Kidney (tissue), 14 donors: ENCODE data around the gene C5orf46. TPM values are rescaled to one million over a fixed set of nuclear protein-coding genes. Genes with fewer than 3 reads are reported as not detected.

Experiments
- DNase-seq, 5 donors: peaks; one replicate each; pipeline ENCODE4 v3.0.0-alpha.2; 2013 to 2020
- FAIRE-seq: peaks from 2 replicates; lab custom pipeline; 2012; peaks lifted over from hg19 to GRCh38; lab: Jason Lieb, UNC
- H3K27ac ChIP-seq, 2 donors: one replicate each; pipeline ENCODE4 v1.7.0; 2013; ENCODE audit warnings: low read depth in 2 of 2, low read length in 2 of 2, inconsistent platforms in 1 of 2
- H3K27me3 ChIP-seq: one replicate; pipeline ENCODE4 v1.7.1; 2013; ENCODE audit warnings: low read length, inconsistent platforms; ENCODE audit not compliant: control insufficient read depth, insufficient read depth
- H3K36me3 ChIP-seq, 3 donors: one replicate each; pipeline versions ENCODE4 v1.7.0 to v1.7.1; 2013; ENCODE audit warnings: low read length in 3 of 3, control low read depth in 1 of 3, inconsistent platforms in 1 of 3; ENCODE audit not compliant: insufficient read depth in 3 of 3, control insufficient read depth in 2 of 3
- H3K4me1 ChIP-seq, 3 donors: one replicate each; pipeline versions ENCODE4 v1.7.0 to v1.7.1; 2013; ENCODE audit warnings: low read length in 3 of 3, inconsistent platforms in 1 of 3, low read depth in 1 of 3; ENCODE audit not compliant: control insufficient read depth in 2 of 3, insufficient read depth in 2 of 3
- H3K4me3 ChIP-seq, 3 donors: one replicate each; pipeline versions ENCODE4 v1.7.0 to v1.8.1; 2013; ENCODE audit warnings: low read length in 3 of 3, control low read depth in 1 of 3, inconsistent platforms in 1 of 3
- H3K9ac ChIP-seq, 3 donors: one replicate each; pipeline versions ENCODE4 v1.7.0 to v1.7.1; 2013; ENCODE audit warnings: low read length in 3 of 3, control low read depth in 1 of 3, inconsistent platforms in 1 of 3
- H3K9me3 ChIP-seq, 3 donors: one replicate each; pipeline versions ENCODE4 v1.7.0 to v1.7.1; 2013; ENCODE audit warnings: low read length in 3 of 3, control low read depth in 1 of 3, inconsistent platforms in 1 of 3; ENCODE audit not compliant: control insufficient read depth in 2 of 3, insufficient read depth in 1 of 3
- intact Hi-C: fragments of 100-400 bp; cut with DNase I; formaldehyde crosslinking; loops from one replicate; pipeline ENCODE4 v1.11.1; 2022
- polyA plus RNA-seq: library from polyadenylated mRNA; stranded (reverse); fragments of 350-450 nt; fragmentation: Illumina TruSeq; extraction: RNeasy Lipid Tissue Mini Kit (QIAGEN cat#74804); gene quantifications from one replicate; pipeline ENCODE4 v1.2.3, GENCODE V29; 2014; ENCODE audit warnings: low read depth, low replicate concordance; ENCODE audit not compliant: insufficient read depth
- total RNA-seq: library from RNA; stranded (reverse); fragmentation: NEBNext Ultra II Directional; extraction: Animal tissue kit (Norgen Biotek cat#: 25700); gene quantifications from one replicate; pipeline ENCODE4 v1.2.1, GENCODE V29; 2021
- TF ChIP-seq, protein P1 (sequence below): IDR thresholded peaks from 3 replicates; pipeline ENCODE4 v1.5.1; 2012; ENCODE audit warnings: mild to moderate bottlenecking, moderate library complexity, borderline replicate concordance; ENCODE audit not compliant: insufficient read depth; ENCODE audit errors: extremely low read depth
- donor health status: control.
- donor health status: control.
- donor health status: control.
- donor health status: control.
- donor health status: control.
- donor health status: DM: yes; HTN: yes; CAD: no.
- donor health status: Normal renal cell carcinoma (clear cell type).

Gene C5orf46
- total and polyA plus RNA-seq, 2 donors from 2014 or later: not detected

DNA sequence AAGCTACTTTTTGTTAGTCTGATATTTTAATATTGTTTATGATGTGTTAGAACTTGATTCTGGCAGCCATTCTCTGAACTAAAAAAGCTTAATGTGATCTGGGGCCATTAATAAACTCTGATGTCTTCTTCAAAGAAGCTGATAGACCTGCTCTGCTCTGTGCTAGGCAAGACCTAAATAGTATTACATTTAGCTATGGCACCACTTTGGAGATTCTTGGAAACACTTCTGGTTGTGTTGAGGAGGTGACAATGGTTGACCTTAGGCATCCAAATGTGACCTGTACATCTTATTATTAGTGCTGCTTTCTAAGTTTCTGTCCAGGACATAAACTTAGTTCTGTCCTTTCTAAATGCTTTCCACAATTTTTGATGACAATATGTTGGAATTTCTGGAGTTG, 49.5 kb downstream of the C5orf46 start:
- DNase-seq (no peak), FAIRE-seq (no peak)
- Histone ChIP-seq H3K27ac (no peak overlapping the region), H3K36me3 (no peaks in the 10 kb centered on the region), H3K9me3 (no peaks in the 10 kb centered on the region), H3K4me1 (no peaks in the 10 kb centered on the region), H3K27me3 (no peaks in the 10 kb centered on the region), H3K4me3 (no peak overlapping the region), H3K9ac (no peak overlapping the region)
- intact Hi-C loops: no loop called here
- TF ChIP-seq, protein P1, sequence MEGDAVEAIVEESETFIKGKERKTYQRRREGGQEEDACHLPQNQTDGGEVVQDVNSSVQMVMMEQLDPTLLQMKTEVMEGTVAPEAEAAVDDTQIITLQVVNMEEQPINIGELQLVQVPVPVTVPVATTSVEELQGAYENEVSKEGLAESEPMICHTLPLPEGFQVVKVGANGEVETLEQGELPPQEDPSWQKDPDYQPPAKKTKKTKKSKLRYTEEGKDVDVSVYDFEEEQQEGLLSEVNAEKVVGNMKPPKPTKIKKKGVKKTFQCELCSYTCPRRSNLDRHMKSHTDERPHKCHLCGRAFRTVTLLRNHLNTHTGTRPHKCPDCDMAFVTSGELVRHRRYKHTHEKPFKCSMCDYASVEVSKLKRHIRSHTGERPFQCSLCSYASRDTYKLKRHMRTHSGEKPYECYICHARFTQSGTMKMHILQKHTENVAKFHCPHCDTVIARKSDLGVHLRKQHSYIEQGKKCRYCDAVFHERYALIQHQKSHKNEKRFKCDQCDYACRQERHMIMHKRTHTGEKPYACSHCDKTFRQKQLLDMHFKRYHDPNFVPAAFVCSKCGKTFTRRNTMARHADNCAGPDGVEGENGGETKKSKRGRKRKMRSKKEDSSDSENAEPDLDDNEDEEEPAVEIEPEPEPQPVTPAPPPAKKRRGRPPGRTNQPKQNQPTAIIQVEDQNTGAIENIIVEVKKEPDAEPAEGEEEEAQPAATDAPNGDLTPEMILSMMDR: no peak

DNA sequence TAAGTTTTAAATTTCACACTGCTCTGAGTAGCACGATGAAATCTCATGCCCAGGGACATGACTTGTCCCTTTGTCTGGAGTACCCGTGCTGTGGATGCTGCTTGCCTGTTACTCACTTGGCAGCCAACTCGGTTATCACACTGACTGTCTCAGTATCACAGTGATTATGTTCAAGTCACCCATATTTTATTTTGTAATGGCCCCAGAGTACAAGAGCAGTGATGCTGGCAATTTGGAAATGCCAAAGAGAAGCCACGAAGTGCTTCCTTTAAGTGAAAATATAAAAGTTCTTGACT, 50.6 kb downstream of the C5orf46 start:
- no peaks in the 10 kb centered on the region for H3K27me3 ChIP-seq
- H3K36me3 ChIP-seq: no peaks in the 10 kb centered on the region
- H3K27ac ChIP-seq: no peak overlapping the region
- no peaks in the 10 kb centered on the region for H3K9me3 ChIP-seq
- intact Hi-C loops: no loop called here
- H3K4me1 ChIP-seq: no peaks in the 10 kb centered on the region
- DNase-seq (no peak), FAIRE-seq (no peak)
- H3K9ac ChIP-seq: no peak overlapping the region
- no peak overlapping the region for H3K4me3 ChIP-seq
- TF ChIP-seq, protein P1: no peak

DNA sequence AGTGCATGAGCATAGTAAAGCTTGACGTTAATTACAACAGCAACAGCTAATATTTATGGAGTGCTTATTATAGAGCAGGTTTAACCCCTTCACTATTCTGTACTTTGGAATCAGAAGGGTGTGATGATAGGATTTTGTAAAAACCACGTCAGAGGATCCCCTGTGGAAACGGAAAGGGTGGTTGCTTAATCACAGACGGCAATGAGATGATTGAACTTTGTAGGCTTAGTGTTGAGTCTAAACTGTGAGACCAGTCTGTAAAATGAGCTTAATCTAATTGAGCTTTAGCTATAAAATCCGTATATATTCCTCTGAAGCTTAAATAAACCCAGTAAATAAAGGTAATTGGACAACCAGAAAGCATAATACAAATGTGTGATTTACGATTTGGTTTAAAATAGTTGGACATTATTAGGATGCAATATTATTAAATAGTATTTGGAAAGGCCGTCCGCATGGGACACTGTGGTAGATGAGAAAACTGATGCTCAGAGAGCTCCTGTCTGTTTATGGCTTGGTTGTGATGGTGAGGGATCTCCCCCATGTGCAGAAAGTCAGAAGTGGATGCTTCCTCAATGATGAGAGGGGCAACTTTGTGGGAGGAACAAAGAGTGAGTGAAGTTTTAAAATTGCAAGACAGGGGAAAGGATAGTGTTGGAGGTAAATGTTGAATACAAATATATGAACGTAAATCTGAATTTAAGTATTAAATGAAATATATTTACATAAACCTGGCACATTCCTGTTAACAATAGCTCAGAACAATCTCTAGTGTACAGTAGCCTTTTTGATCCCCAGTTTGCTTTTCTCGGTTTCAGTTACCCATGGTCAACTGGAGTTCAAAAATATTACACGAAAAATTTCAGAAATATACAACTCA, 51.2 kb downstream of the C5orf46 start:
- no peaks in the 10 kb centered on the region for H3K27me3 ChIP-seq
- DNase-seq (no peak), FAIRE-seq (no peak)
- no peaks in the 10 kb centered on the region for H3K36me3 ChIP-seq
- no peaks in the 10 kb centered on the region for H3K9me3 ChIP-seq
- TF ChIP-seq, protein P1: no peak
- H3K9ac ChIP-seq: no peak overlapping the region
- H3K27ac ChIP-seq: no peak overlapping the region
- intact Hi-C loops: no loop called here
- no peaks in the 10 kb centered on the region for H3K4me1 ChIP-seq
- H3K4me3 ChIP-seq: no peak overlapping the region

DNA sequence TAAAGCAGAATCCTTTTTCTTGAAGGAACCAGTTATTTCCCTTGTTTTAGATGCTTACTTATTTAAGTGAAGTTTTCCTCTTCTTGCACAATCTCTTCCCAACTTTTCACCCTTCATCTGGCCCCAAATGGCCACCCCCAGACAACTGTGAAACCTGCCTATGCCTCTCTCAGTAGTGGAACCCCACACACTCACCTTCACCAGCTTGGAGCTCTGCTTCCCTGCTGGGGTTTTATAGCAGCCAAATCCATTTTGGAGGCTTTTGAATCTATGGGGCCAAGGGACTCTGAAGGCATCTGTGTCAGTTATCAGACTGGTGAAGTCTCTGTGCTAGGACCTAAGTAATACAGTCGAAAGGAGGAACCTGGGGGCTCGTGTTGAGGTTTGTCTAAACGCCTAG, 52.0 kb downstream of the C5orf46 start:
- TF ChIP-seq, protein P1: no peak
- DNase-seq: no peak
- Histone ChIP-seq H3K9ac (no peak overlapping the region), H3K27me3 (no peaks in the 10 kb centered on the region), H3K36me3 (no peaks in the 10 kb centered on the region), H3K27ac (no peak overlapping the region), H3K4me1 (no peaks in the 10 kb centered on the region), H3K9me3 (no peaks in the 10 kb centered on the region), H3K4me3 (no peak overlapping the region)
- FAIRE-seq: no peak
- intact Hi-C loops: no loop called here
